ENCODE data around the gene CROCC2.
A peak's percentile ranks its signal among the peaks of the same experiment; 100 is the strongest.

Gene CROCC2

GRCh38 chr2:240911641-240912265, 5.6 kb downstream of the CROCC2 start:
- no peak for DNase-seq

GRCh38 chr2:240912878-240913809, 7.0 kb downstream of the CROCC2 start:
- no peak for DNase-seq

- peak; percentile 37 for DNase-seq
These were observed 7.9 kb downstream of the CROCC2 start for GRCh38 chr2:240913810-240914644.

GRCh38 chr2:240914645-240915525, 8.7 kb downstream of the CROCC2 start:
- no peak for DNase-seq

GRCh38 chr2:240915526-240916341, 9.6 kb downstream of the CROCC2 start:
- DNase-seq: no peak

GRCh38 chr2:240916571-240917008, 10.5 kb downstream of the CROCC2 start:
- no peak for DNase-seq

GRCh38 chr2:240917009-240917683, 11.0 kb downstream of the CROCC2 start:
- DNase-seq: no peak

- DNase-seq: no peak
These were observed 11.6 kb downstream of the CROCC2 start for GRCh38 chr2:240917684-240918257.

- no peak for DNase-seq
These were observed 12.3 kb downstream of the CROCC2 start for GRCh38 chr2:240918258-240919091.

GRCh38 chr2:240919161-240919781, 13.1 kb downstream of the CROCC2 start:
- no peak for DNase-seq

GRCh38 chr2:240919786-240920782, 13.9 kb downstream of the CROCC2 start:
- DNase-seq: no peak

GRCh38 chr2:240920783-240921231, 14.7 kb downstream of the CROCC2 start:
- no peak for DNase-seq

GRCh38 chr2:240921311-240921994, 15.3 kb downstream of the CROCC2 start:
- no peak for DNase-seq

- no peak for DNase-seq
These were observed 15.8 kb downstream of the CROCC2 start for GRCh38 chr2:240921995-240922244.

GRCh38 chr2:240922245-240922981, 16.3 kb downstream of the CROCC2 start:
- no peak for DNase-seq

GRCh38 chr2:240922982-240923537, 16.9 kb downstream of the CROCC2 start:
- no peak for DNase-seq
